A549 (cell line): ENCODE results near the gene SLC1A2. TPM values are rescaled to one million over a fixed set of nuclear protein-coding genes. Genes with fewer than 3 reads are reported as not detected.

Experiments used
- ATAC-seq, 2 experiments: fragments of 200-7000 bp in 1 of 2; fragments of >200 bp in 1 of 2; cut with Nextera tagmentation in 1 of 2; cut with Tn5 transposase in 1 of 2; 3 replicates each; pipeline versions ENCODE4 v1.8.0 to v1.9.1; 2018 to 2020; ENCODE audit warnings: mild to moderate bottlenecking in 1 of 2, moderate library complexity in 1 of 2
- CTCF ChIA-PET: fragments of 300-600 bp; sonication (Branson Sonifier 250); formaldehyde crosslinking; extraction: SDS; loops from one replicate; lab custom pipeline; 2021; ENCODE audit warnings: antibody characterized with exemption, inconsistent platforms; lab: Yijun Ruan, JAX
- POLR2A ChIA-PET: fragments of 350-600 bp; formaldehyde crosslinking; extraction: SDS; loops from one replicate; lab custom pipeline; 2021; ENCODE audit warnings: antibody characterized with exemption, inconsistent platforms; lab: Yijun Ruan, JAX
- DNase-seq, 2 experiments: peaks; one replicate each; pipeline versions ENCODE4 v3.0.0 to v3.0.0-alpha.2; 2011 to 2016; ENCODE audit warnings: low read depth in 1 of 2, low spot score in 1 of 2
- FAIRE-seq: peaks from 2 replicates; lab custom pipeline; 2011; peaks lifted over from hg19 to GRCh38; lab: Jason Lieb, UNC
- H3K27ac ChIP-seq, 2 experiments: fragments of >200 bp; sonication (Bioruptor Twin); formaldehyde crosslinking; 3 replicates each; pipeline ENCODE4 v1.5.1; 2016 to 2017
- H3K4me1 ChIP-seq: fragments of >200 bp; sonication (Bioruptor Twin); formaldehyde crosslinking; 3 replicates; pipeline ENCODE4 v1.6.1; 2016
- H3K4me2 ChIP-seq: fragments of >200 bp; sonication (Bioruptor Twin); formaldehyde crosslinking; 3 replicates; pipeline ENCODE4 v1.6.1; 2016
- H3K4me3 ChIP-seq: fragments of >200 bp; sonication (Bioruptor Twin); formaldehyde crosslinking; 3 replicates; pipeline ENCODE4 v1.5.1; 2016
- H3K9me3 ChIP-seq: fragments of >200 bp; sonication (Bioruptor Twin); formaldehyde crosslinking; 3 replicates; pipeline ENCODE4 v1.6.1; 2016
- ELK1 ChIP-seq: fragments of 150-350 bp; IDR thresholded peaks from 2 replicates; pipeline ENCODE4 v1.6.1; 2014; ENCODE audit warnings: low read depth, mild to moderate bottlenecking, low read length
- FOSB ChIP-seq: fragments of 250-450 bp; sonication (Bioruptor Pico); IDR thresholded peaks from 2 replicates; pipeline ENCODE4 v1.5.0; 2020; ENCODE audit warnings: mild to moderate bottlenecking, moderate library complexity
- FOSL2 ChIP-seq, 2 experiments: fragments of 450-650 bp in 1 of 2; fragments of >200 bp in 1 of 2; sonication (Bioruptor Twin) in 1 of 2; formaldehyde crosslinking; IDR thresholded peaks; 2 replicates each; pipeline versions ENCODE4 v1.5.0 to v1.6.1; 2016 to 2020; ENCODE audit warnings: mild to moderate bottlenecking in 1 of 2, moderate library complexity in 1 of 2
- GATA3 ChIP-seq: IDR thresholded peaks from 2 replicates; pipeline ENCODE4 v1.6.1; 2012; ENCODE audit warnings: borderline replicate concordance
- HOXA7 ChIP-seq: fragments of 250-450 bp; sonication (Bioruptor Pico); IDR thresholded peaks from 2 replicates; pipeline ENCODE4 v1.5.0; 2020; ENCODE audit warnings: mild to moderate bottlenecking, moderate library complexity
- KDM1A ChIP-seq: fragments of 200-600 bp; sonication (generic); IDR thresholded peaks from 2 replicates; pipeline ENCODE4 v1.6.1; 2016; ENCODE audit warnings: low read depth, mild to moderate bottlenecking
- KDM5A ChIP-seq: fragments of 200-600 bp; sonication (generic); IDR thresholded peaks from 2 replicates; pipeline ENCODE4 v1.6.1; 2016; ENCODE audit warnings: antibody characterized with exemption, mild to moderate bottlenecking
- REST ChIP-seq: fragments of 200-600 bp; sonication (generic); IDR thresholded peaks from 2 replicates; pipeline ENCODE4 v1.6.1; 2016; ENCODE audit warnings: antibody characterized with exemption, mild to moderate bottlenecking, moderate library complexity
- RFX5 ChIP-seq: fragments of 450-650 bp; IDR thresholded peaks from 2 replicates; pipeline ENCODE4 v1.7.1; 2014; ENCODE audit warnings: antibody characterized with exemption, mild to moderate bottlenecking, moderate library complexity
- SMC3 ChIP-seq: fragments of >200 bp; sonication (Bioruptor Twin); formaldehyde crosslinking; IDR thresholded peaks from 3 replicates; pipeline ENCODE4 v1.6.1; 2018; ENCODE audit warnings: inconsistent platforms
- TFCP2L1 ChIP-seq: fragments of 250-450 bp; sonication (Bioruptor Pico); IDR thresholded peaks from 2 replicates; pipeline ENCODE4 v1.5.0; 2021; ENCODE audit warnings: mild to moderate bottlenecking
- USF2 ChIP-seq: fragments of 450-650 bp; IDR thresholded peaks from 2 replicates; pipeline ENCODE4 v1.6.1; 2014; ENCODE audit warnings: antibody characterized with exemption
- ZSCAN20 ChIP-seq: fragments of 250-450 bp; sonication (Bioruptor Pico); IDR thresholded peaks from 2 replicates; pipeline ENCODE4 v1.8.0; 2022; ENCODE audit warnings: mild to moderate bottlenecking, moderate library complexity
- WGBS: methylation state at CpG from one replicate; pipeline ENCODE4 v1.1.6; 2017; ENCODE audit errors: missing lambda C conversion rate; 5-methylcytosine and 5-hydroxymethylcytosine counted together
- polyA plus RNA-seq, 4 experiments: library from polyadenylated mRNA; depleted of rRNA in 3 of 4; stranded (reverse); fragments of >200 nt; fragmentation: RNase III in 1 of 4; extraction: RNeasy Plus Mini Kit Qiagen cat#74134 plus additional on column Dnase treatment in 1 of 4; gene quantifications; 2 replicates in 3 of 4; 3 replicates in 1 of 4; pipeline ENCODE4 v1.2.3, GENCODE V29; 2011 to 2017

SLC1A2 gene
- polyA plus RNA-seq, 2 of the 4 experiments (the other 2 are of a cell fraction): 0.01 to 0.14 TPM

- ATAC-seq (no peak), FAIRE-seq (no peak)
- 24% methylated on average over 1 of the region's 1 CpG for WGBS
- TF ChIP-seq KDM5A: no peak
- no peak for TF ChIP-seq RFX5
- no peak for TF ChIP-seq FOSL2 (IDR thresholded peaks at IDR 0.05)
- TF ChIP-seq FOSL2 (CRISPR knock-in tag; IDR thresholded peaks at IDR 0.05): no peak
- TF ChIP-seq HOXA7 (CRISPR knock-in tag): no peak
- no peak for TF ChIP-seq USF2
- TF ChIP-seq, all 56 proteins: peak for 0
- H3K4me3 ChIP-seq: no peak overlapping the region
- peaks cover 5% of the 10 kb centered on the region; the same call in 1 of the 3 replicates for H3K9me3 ChIP-seq
- H3K4me2 ChIP-seq: no peak overlapping the region
- CTCF ChIA-PET: interaction anchor here (0.8 kb wide), 1 partner anchor 17 kb away, joined by 3 read pairs; no protein-coding TSS in a partner anchor
- H3K4me1 ChIP-seq: no peaks in the 10 kb centered on the region
- no peak overlapping the region for H3K27ac ChIP-seq
- DNase-seq: no peak
- POLR2A ChIA-PET: no interaction called here
Measured at GRCh38 chr11:35398881-35399280, 20.5 kb downstream of the SLC1A2 start.

GRCh38 chr11:35394941-35395340, 24.4 kb downstream of the SLC1A2 start:
- peaks cover 5% of the 10 kb centered on the region; the same call in 1 of the 3 replicates for H3K9me3 ChIP-seq

GRCh38 chr11:35393098-35393497, 26.3 kb downstream of the SLC1A2 start:
- no peak for ATAC-seq
- Histone ChIP-seq H3K9me3 (peaks cover 5% of the 10 kb centered on the region; the same call in 1 of the 3 replicates), H3K4me2 (no peak overlapping the region), H3K4me3 (no peak overlapping the region), H3K27ac (peak overlapping the region in 1 of 2 experiments; percentile 75; a peak in 2 of 6 replicates), H3K4me1 (peaks cover 28% of the 10 kb centered on the region)
- 46% methylated on average over 4 of the region's 4 CpGs for WGBS
- TF ChIP-seq GATA3 (no peak), ELK1 (no peak), ZSCAN20 (no peak), USF2 (no peak), HOXA7 (CRISPR knock-in tag) (no peak), TFCP2L1 (CRISPR knock-in tag) (no peak), KDM1A (no peak)
- ChIA-PET POLR2A (no interaction called here), CTCF (interaction anchor here (0.7 to 7.0 kb wide), 33 partner anchors 10 to 1026 kb away, joined by 3 to 117 read pairs (median 6); partner anchors contain the start of genes APIP and PDHX)
- no peak for DNase-seq
- FAIRE-seq: no peak

More at GRCh38 chr11:35394941-35395340, 24.4 kb downstream of the SLC1A2 start:
- Histone ChIP-seq H3K4me3 (no peak overlapping the region), H3K4me1 (peaks cover 26% of the 10 kb centered on the region), H3K4me2 (no peak overlapping the region), H3K27ac (no peak overlapping the region; a peak in 1 of 6 replicates)
- DNase-seq: no peak
- TF ChIP-seq REST (no peak), FOSL2 (IDR thresholded peaks at IDR 0.05) (no peak), FOSL2 (CRISPR knock-in tag; IDR thresholded peaks at IDR 0.05) (no peak), SMC3 (no peak), FOSB (CRISPR knock-in tag) (no peak)
- CTCF ChIA-PET: interaction anchor here (0.7 to 7.0 kb wide), 14 partner anchors 10 to 1029 kb away, joined by 3 to 117 read pairs (median 3); no protein-coding TSS in a partner anchor
- ATAC-seq: no peak
- 80% methylated on average over 5 of the region's 5 CpGs for WGBS
- FAIRE-seq: no peak
- POLR2A ChIA-PET: no interaction called here
